ENCODE results near the gene SOX13.

Gene SOX13

GRCh38 chr1:204107892-204108291, 35.0 kb downstream of the SOX13 start:
- no peak for DNase-seq (ENCODE audit: low read depth)
- H3K4me3 ChIP-seq (ENCODE audit: low read length) = no peak overlapping the region

DNA sequence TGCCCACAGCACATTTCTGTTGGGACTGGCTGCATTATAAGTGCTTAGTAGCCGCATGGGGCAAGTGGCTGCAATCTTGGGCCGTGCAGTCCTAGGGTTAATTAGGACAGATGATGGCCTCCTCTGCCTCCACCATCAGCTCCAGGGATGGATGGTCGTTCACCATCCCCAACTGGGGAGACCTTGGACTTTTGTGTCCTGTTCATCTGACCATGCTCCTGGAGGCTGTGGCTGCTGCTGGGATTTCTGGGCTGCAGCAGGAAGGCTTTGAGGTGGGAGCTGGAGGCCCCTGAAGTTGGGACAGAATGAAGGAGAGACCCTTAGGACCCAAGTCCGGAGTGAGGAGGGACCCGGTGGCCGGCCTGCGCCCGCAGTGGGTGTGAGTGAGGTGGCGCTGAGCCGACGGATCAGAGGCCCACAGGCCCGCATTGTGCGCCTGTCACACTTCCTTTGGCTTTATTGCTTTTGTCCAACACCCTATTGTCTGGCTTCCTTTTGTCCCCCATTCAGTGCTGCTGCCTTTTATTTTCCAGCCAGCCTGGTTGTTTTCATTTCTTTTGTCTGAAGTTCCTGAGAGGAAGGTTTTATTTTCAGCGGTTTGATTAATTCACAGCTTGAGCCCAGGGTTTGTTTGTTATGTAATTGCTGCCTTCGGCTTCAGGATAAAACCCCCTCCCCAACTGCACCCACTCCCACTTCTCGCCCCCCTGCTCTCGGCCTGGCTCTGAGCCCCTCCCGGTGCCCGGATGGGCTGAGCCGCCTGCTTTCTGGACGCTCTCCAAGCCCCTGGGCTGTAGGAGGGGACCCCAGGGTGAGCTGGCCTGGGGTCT, 35.6 kb downstream of the SOX13 start:
- no peak overlapping the region for H3K4me3 ChIP-seq (ENCODE audit: low read length)
- TF ChIP-seq, protein P1, sequence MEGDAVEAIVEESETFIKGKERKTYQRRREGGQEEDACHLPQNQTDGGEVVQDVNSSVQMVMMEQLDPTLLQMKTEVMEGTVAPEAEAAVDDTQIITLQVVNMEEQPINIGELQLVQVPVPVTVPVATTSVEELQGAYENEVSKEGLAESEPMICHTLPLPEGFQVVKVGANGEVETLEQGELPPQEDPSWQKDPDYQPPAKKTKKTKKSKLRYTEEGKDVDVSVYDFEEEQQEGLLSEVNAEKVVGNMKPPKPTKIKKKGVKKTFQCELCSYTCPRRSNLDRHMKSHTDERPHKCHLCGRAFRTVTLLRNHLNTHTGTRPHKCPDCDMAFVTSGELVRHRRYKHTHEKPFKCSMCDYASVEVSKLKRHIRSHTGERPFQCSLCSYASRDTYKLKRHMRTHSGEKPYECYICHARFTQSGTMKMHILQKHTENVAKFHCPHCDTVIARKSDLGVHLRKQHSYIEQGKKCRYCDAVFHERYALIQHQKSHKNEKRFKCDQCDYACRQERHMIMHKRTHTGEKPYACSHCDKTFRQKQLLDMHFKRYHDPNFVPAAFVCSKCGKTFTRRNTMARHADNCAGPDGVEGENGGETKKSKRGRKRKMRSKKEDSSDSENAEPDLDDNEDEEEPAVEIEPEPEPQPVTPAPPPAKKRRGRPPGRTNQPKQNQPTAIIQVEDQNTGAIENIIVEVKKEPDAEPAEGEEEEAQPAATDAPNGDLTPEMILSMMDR (conservative IDR thresholded peaks at IDR 0.05; ENCODE audit: low read length) = no peak
- DNase-seq (ENCODE audit: low read depth) = no peak

More at GRCh38 chr1:204107892-204108291, 35.0 kb downstream of the SOX13 start:
- TF ChIP-seq, protein P1 (conservative IDR thresholded peaks at IDR 0.05; ENCODE audit: low read length) = no peak

DNA sequence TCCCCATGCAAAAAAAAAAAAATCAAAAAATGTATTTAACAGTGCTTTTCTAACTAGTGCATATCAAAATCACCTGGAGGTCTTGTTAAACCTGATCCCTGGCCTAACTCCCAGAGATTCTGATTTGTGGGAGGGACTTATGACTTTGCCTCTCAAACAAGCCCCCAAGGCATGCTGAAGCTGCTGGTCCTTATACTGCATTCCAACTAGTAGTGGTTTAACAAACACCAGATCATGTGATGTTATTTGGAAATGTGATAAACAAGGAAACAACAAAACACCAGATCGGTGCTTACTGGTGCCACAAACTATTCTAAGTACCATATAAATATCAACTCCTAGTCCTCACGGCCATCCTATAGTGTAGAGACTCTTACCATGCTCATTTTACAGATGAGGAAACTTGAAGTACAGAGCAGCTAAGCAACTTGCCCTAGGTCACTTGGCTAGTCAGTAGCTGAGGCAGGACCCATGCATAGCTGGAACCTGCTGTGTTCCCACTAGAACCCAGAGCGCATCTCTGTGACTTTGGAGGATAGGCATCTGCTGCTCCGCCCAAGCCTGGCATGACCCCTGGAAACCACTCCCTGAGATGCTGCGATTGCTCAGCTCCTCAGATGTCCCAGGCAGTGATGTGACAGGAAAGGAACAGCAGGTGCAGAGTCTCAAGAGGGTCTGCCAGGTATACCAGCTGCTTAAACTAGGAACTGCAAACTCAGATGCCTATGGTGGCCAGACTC, 38.1 kb downstream of the SOX13 start:
- H3K4me3 ChIP-seq (ENCODE audit: low read length) = no peak overlapping the region
- TF ChIP-seq, protein P1 (conservative IDR thresholded peaks at IDR 0.05; ENCODE audit: low read length) = no peak
- DNase-seq (ENCODE audit: low read depth) = no peak

GRCh38 chr1:204112876-204113730, 40.2 kb downstream of the SOX13 start:
- TF ChIP-seq, protein P1 (conservative IDR thresholded peaks at IDR 0.05; ENCODE audit: low read length) = no peak
- DNase-seq (ENCODE audit: low read depth) = no peak
- H3K4me3 ChIP-seq (ENCODE audit: low read length) = no peak overlapping the region

DNA sequence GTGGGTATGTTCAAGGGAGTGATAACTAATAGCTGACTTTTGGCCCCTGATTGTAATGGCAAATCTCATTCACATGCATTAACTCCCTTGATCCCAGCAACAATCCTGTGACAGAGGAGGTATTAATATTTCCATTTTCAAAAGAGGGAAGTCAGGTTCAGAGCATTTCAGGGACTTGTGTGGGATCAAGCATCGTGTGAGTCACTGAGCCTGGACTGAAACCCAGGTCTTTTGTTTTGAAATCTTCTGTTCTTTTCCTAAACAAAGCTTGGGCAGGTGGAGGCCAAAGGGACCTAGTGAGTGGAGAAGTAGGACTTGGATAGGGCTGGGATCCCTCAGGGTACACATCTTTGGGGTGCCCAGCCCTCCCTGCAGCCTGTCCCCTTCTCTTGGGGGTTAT, 41.0 kb downstream of the SOX13 start:
- no peak overlapping the region for H3K4me3 ChIP-seq (ENCODE audit: low read length)
- no peak for DNase-seq (ENCODE audit: low read depth)
- TF ChIP-seq, protein P1 (conservative IDR thresholded peaks at IDR 0.05; ENCODE audit: low read length) = no peak

GRCh38 chr1:204114606-204115005, 41.7 kb downstream of the SOX13 start:
- no peak overlapping the region for H3K4me3 ChIP-seq (ENCODE audit: low read length)
- DNase-seq (ENCODE audit: low read depth) = no peak
- TF ChIP-seq, protein P1 (conservative IDR thresholded peaks at IDR 0.05; ENCODE audit: low read length) = no peak

Measured in AG10803 (cell line).